DND-41 (cell line): Measurements from ENCODE around the gene EFEMP2.

Experiments
- CTCF ChIP-seq: IDR thresholded peaks from 2 replicates; pipeline ENCODE4 v1.5.1; 2012; ENCODE audit warnings: borderline replicate concordance, low read length, moderate library complexity, mild to moderate bottlenecking; ENCODE audit not compliant: poor library complexity, severe bottlenecking; ENCODE audit errors: extremely low read depth
- EZH2 ChIP-seq: IDR thresholded peaks from 3 replicates; pipeline ENCODE4 v1.6.1; 2012; ENCODE audit warnings: borderline replicate concordance, low read depth, mild to moderate bottlenecking, moderate library complexity, low read length, inconsistent platforms; ENCODE audit not compliant: severe bottlenecking

GRCh38 chr11:65900899-65901180, 28.2 kb upstream of the EFEMP2 start:
- TF ChIP-seq CTCF: no peak
- TF ChIP-seq EZH2: no peak
